Right lobe of liver (tissue), 4 donors: ENCODE results near the gene BAHCC1.

ENCODE experiments used
- CTCF ChIP-seq, 4 donors: fragments of 200-600 bp in 3 of 4; fragments of 450-650 bp in 1 of 4; IDR thresholded peaks; one replicate each; pipeline versions ENCODE4 v1.5.1 to v1.8.0; 2016 to 2022; ENCODE audit warnings: antibody characterized with exemption in 4 of 4, mild to moderate bottlenecking in 2 of 4
- POLR2A ChIP-seq: fragments of 450-650 bp; IDR thresholded peaks from one replicate; pipeline ENCODE4 v1.6.1; 2017; ENCODE audit warnings: antibody characterized with exemption, mild to moderate bottlenecking
- donor health status: DM: no; HTN: no; CAD: no.
- donor health status: DM: no; HTN: no; CAD: no.
- donor health status: DM: no; HTN: yes; CAD: no.

- TF ChIP-seq CTCF (IDR thresholded peaks at IDR 0.05) (no peak), POLR2A (no peak)
These were observed 482 bp downstream of the BAHCC1 start for GRCh38 chr17:81395600-81396277.
